Activated CD8-positive, alpha-beta memory T cell treated with anti-CD3 and anti-CD28 coated beads for 1 hour (primary cell): Measurements from ENCODE around the gene WDR91.

ENCODE experiments used
- DNase-seq, 2 donors: peaks; one replicate each; pipeline ENCODE4 v3.0.0-alpha.2; 2020; ENCODE audit warnings: low read depth in 1 of 2; ENCODE audit errors: extremely low read depth in 1 of 2

Gene WDR91

GRCh38 chr7:135200821-135201331 lies 10.4 kb downstream of the WDR91 start:
- DNase-seq: no peak

- DNase-seq: no peak
Measured at GRCh38 chr7:135199439-135199838, 11.9 kb downstream of the WDR91 start.

GRCh38 chr7:135197906-135198655 lies 13.2 kb downstream of the WDR91 start:
- no peak for DNase-seq

- no peak for DNase-seq
Measured at GRCh38 chr7:135197343-135197742, 14.0 kb downstream of the WDR91 start.

- no peak for DNase-seq
Measured at GRCh38 chr7:135195968-135196629, 15.2 kb downstream of the WDR91 start.

- DNase-seq: no peak
Measured at GRCh38 chr7:135195156-135195555, 16.2 kb downstream of the WDR91 start.

GRCh38 chr7:135194494-135195095 lies 16.7 kb downstream of the WDR91 start:
- DNase-seq: no peak

- DNase-seq: no peak
Measured at GRCh38 chr7:135193615-135194081, 17.7 kb downstream of the WDR91 start.

- no peak for DNase-seq
Measured at GRCh38 chr7:135192914-135193536, 18.3 kb downstream of the WDR91 start.

- no peak for DNase-seq
Measured at GRCh38 chr7:135190703-135191102, 20.6 kb downstream of the WDR91 start.

GRCh38 chr7:135189961-135190360 lies 21.4 kb downstream of the WDR91 start:
- no peak for DNase-seq

- DNase-seq: no peak
Measured at GRCh38 chr7:135189221-135189662, 22.1 kb downstream of the WDR91 start.

- no peak for DNase-seq
Measured at GRCh38 chr7:135188298-135188984, 22.9 kb downstream of the WDR91 start.

- DNase-seq: no peak
Measured at GRCh38 chr7:135186841-135187253, 24.5 kb downstream of the WDR91 start.

- DNase-seq: no peak
Measured at GRCh38 chr7:135186261-135186540, 25.1 kb downstream of the WDR91 start.

GRCh38 chr7:135185471-135186260 lies 25.7 kb downstream of the WDR91 start:
- DNase-seq: no peak

GRCh38 chr7:135184254-135184841 lies 27.0 kb downstream of the WDR91 start:
- no peak for DNase-seq

GRCh38 chr7:135183478-135183877 lies 27.8 kb downstream of the WDR91 start:
- DNase-seq: no peak

- DNase-seq: no peak
Measured at GRCh38 chr7:135181929-135182678, 29.2 kb downstream of the WDR91 start.
